ENCODE measurements around the gene CSRP2. TPM values are rescaled to one million over a fixed set of nuclear protein-coding genes. Genes with fewer than 3 reads are reported as not detected.

Gene CSRP2
- total RNA-seq, 4 donors from 2014 or later = 14.1 to 69.0 (median 29.7) TPM

DNA sequence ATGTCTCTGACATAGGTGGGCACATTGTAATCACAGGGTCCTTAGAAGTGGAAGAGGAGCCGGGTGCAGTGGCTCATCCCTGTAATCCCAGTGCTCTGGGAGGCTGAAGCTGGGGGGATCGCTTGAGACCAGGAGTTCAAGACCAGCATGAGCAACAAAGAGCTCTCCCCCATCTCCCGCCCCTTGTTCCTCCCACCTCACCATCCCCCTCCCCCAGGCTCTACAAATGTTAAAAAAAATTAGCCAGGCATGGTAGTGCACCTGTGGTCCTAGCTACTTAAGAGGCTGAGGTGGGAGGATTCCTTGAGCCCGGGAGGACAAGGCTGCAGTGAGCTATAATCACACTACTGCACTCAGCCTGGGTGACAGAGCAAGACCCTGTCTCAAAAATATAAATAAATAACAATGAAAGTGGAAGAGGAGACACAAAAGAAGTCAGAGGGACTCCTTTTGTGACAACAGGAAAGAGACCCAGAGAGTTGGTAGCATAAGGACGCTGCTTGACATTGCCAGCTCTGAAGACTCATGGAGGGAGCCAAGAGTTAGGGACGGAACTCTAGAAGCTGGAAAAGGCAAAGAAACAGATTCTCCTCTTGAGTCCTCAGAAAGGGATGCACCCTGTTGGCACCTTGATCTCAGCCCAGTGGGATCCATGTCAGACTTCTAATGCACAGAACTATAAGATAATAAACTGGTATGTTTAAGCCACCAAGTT lies 29.6 kb upstream of the CSRP2 start:
- no peak for DNase-seq
- intact Hi-C loops (cut with DNase I; ENCODE audit: low total_unique reads) = no loop called here
- H3K27ac ChIP-seq = no peak overlapping the region
- H3K4me1 ChIP-seq = no peaks in the 10 kb centered on the region
- H3K27me3 ChIP-seq = no peaks in the 10 kb centered on the region
- H3K36me3 ChIP-seq = no peaks in the 10 kb centered on the region
- TF ChIP-seq, protein P1, sequence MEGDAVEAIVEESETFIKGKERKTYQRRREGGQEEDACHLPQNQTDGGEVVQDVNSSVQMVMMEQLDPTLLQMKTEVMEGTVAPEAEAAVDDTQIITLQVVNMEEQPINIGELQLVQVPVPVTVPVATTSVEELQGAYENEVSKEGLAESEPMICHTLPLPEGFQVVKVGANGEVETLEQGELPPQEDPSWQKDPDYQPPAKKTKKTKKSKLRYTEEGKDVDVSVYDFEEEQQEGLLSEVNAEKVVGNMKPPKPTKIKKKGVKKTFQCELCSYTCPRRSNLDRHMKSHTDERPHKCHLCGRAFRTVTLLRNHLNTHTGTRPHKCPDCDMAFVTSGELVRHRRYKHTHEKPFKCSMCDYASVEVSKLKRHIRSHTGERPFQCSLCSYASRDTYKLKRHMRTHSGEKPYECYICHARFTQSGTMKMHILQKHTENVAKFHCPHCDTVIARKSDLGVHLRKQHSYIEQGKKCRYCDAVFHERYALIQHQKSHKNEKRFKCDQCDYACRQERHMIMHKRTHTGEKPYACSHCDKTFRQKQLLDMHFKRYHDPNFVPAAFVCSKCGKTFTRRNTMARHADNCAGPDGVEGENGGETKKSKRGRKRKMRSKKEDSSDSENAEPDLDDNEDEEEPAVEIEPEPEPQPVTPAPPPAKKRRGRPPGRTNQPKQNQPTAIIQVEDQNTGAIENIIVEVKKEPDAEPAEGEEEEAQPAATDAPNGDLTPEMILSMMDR (IDR thresholded peaks at IDR 0.05) = no peak
- no peak for TF ChIP-seq POLR2A (IDR thresholded peaks at IDR 0.05)
- no peaks in the 10 kb centered on the region for H3K9me3 ChIP-seq
- H3K4me3 ChIP-seq = no peak overlapping the region

DNA sequence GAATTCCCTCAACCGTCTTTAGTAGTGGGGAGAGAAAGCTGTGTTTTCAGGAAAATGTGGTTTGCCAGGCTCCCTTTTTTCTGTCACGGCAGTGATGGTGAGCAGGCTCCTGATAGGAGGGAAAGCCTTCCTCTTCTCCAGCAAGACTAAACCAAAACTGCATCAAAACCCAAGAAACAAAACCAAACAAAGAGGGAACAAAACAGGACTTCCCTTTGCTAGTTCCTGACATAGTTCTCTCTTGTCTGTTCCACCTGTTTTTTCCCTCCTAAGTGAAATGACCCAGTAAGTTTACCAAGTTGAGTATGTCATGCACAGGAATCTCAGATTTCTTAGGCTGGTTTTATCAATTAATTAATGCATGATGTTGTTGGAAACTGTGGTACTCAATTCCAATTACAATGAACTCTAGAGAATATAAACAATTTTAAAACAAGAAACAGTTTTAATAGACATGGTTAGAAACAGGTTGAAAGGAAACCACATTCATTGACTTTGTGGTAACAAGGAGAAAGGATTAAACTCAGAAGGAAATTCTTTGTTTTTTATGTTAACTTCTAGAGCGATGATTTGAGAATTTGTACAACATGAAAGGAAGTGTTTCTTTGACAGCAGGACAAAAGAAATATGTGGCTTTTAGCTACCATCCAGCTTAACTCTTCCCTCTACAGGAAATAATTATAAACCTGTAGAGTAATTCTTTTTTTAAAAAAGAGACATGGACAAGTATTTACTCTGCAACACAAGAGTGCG lies 23.0 kb upstream of the CSRP2 start:
- no peaks in the 10 kb centered on the region for H3K36me3 ChIP-seq
- no peak overlapping the region for H3K4me3 ChIP-seq
- no peaks in the 10 kb centered on the region for H3K4me1 ChIP-seq
- intact Hi-C loops (cut with DNase I; ENCODE audit: low total_unique reads) = no loop called here
- no peaks in the 10 kb centered on the region for H3K27me3 ChIP-seq
- DNase-seq = no peak
- no peak overlapping the region for H3K27ac ChIP-seq
- TF ChIP-seq, protein P1 (IDR thresholded peaks at IDR 0.05) = no peak
- no peak for TF ChIP-seq POLR2A (IDR thresholded peaks at IDR 0.05)
- no peaks in the 10 kb centered on the region for H3K9me3 ChIP-seq

DNA sequence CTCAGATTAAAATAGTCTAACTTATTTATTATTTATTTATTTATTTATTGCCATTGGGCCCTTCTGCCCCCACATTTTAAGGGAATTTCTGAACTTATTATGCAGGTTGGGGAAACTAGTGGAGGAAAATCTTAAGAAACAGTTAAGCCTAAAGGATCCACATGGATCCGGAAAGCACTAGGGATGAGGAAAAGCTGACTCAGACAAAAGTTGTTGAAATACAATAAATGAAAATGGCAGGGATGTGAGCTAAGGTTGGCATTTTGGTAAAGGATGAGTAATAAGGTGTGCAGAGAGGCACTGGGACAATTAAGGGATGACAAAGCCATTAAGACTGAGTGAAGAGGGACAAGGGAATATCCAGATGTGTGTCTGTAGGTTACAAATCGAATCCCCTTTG lies 20.7 kb upstream of the CSRP2 start:
- intact Hi-C loops (cut with DNase I; ENCODE audit: low total_unique reads) = no loop called here
- TF ChIP-seq, protein P1 (IDR thresholded peaks at IDR 0.05) = no peak
- TF ChIP-seq POLR2A (IDR thresholded peaks at IDR 0.05) = no peak
- Histone ChIP-seq H3K27ac (no peak overlapping the region), H3K27me3 (no peaks in the 10 kb centered on the region), H3K9me3 (no peaks in the 10 kb centered on the region), H3K36me3 (no peaks in the 10 kb centered on the region), H3K4me3 (no peak overlapping the region), H3K4me1 (no peaks in the 10 kb centered on the region)
- DNase-seq = no peak

DNA sequence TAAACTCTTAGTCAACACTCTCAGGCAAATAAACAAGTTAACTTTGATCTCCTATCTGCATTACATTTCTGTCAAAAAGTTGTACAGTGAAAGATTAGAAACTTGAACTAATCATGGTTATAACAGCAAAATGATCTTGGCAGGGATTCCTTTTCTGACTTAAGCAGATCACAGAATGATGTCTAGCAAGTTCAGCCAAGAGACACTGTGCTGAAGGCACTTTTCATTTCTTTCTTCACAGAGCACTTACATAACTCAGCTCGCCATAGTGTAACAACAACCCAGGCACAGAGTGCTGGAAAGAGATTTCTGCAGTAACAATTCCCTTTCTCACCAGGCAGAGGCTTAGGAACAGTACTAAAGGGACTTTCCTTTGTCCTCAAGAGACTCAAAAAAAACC lies 19.6 kb upstream of the CSRP2 start:
- intact Hi-C loops (cut with DNase I; ENCODE audit: low total_unique reads) = no loop called here
- no peaks in the 10 kb centered on the region for H3K36me3 ChIP-seq
- TF ChIP-seq POLR2A (IDR thresholded peaks at IDR 0.05) = no peak
- TF ChIP-seq, protein P1 (IDR thresholded peaks at IDR 0.05) = no peak
- no peaks in the 10 kb centered on the region for H3K9me3 ChIP-seq
- no peak for DNase-seq
- peak overlapping the region in 1 of 2 donors; percentile 66 for H3K27ac ChIP-seq
- H3K4me1 ChIP-seq = no peaks in the 10 kb centered on the region
- H3K27me3 ChIP-seq = no peaks in the 10 kb centered on the region
- no peak overlapping the region for H3K4me3 ChIP-seq

DNA sequence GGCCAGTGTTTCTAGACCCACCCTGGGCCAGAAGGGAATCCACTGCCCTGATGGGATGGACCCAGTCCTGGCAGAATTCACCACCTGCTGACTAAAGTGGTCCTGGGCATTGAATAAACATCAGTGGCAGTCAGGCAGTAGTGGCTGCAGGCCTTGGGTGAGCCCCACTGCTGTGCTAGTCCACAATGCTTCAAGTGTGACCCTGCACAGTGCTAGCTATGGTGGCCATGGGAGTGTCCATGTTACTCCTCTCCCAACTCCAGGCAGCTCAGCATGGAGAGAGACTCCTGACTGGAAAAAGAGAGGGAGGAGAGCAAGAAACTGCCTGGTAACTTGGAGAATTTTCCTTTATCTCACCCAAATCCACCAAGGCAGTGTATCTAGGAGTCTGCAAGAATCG lies 17.5 kb upstream of the CSRP2 start:
- no peak for DNase-seq
- H3K27ac ChIP-seq = no peak overlapping the region
- no peaks in the 10 kb centered on the region for H3K36me3 ChIP-seq
- H3K4me3 ChIP-seq = no peak overlapping the region
- no peaks in the 10 kb centered on the region for H3K9me3 ChIP-seq
- intact Hi-C loops (cut with DNase I; ENCODE audit: low total_unique reads) = no loop called here
- TF ChIP-seq, protein P1 (IDR thresholded peaks at IDR 0.05) = no peak
- TF ChIP-seq POLR2A (IDR thresholded peaks at IDR 0.05) = no peak
- H3K27me3 ChIP-seq = no peaks in the 10 kb centered on the region
- H3K4me1 ChIP-seq = no peaks in the 10 kb centered on the region
